Liver (tissue), 9 donors: ENCODE results near the gene TMEM245. TPM values are rescaled to one million over a fixed set of nuclear protein-coding genes. Genes with fewer than 3 reads are reported as not detected.
A peak's percentile ranks its signal among the peaks of the same experiment; 100 is the strongest.

Experiments used
- DNase-seq: peaks from one replicate; pipeline ENCODE4 v3.0.0-alpha.2; 2017; ENCODE audit warnings: low spot score
- H3K27ac ChIP-seq, 2 donors: one replicate each; pipeline ENCODE4 v1.7.0; 2013; ENCODE audit warnings: inconsistent platforms in 2 of 2, low read length in 2 of 2, control low read depth in 1 of 2, low read depth in 1 of 2, mild to moderate bottlenecking in 1 of 2
- H3K27me3 ChIP-seq, 4 donors: one replicate each; pipeline versions ENCODE4 v1.6.1 to v1.7.0; 2013; ENCODE audit warnings: low read length in 3 of 4, inconsistent platforms in 1 of 4, mild to moderate bottlenecking in 1 of 4, moderate library complexity in 1 of 4; ENCODE audit not compliant: control insufficient read depth in 4 of 4, insufficient read depth in 4 of 4
- H3K36me3 ChIP-seq, 4 donors: one replicate each; pipeline versions ENCODE4 v1.6.1 to v1.7.0; 2013; ENCODE audit warnings: low read length in 3 of 4, mild to moderate bottlenecking in 3 of 4, low read depth in 1 of 4, moderate library complexity in 1 of 4; ENCODE audit not compliant: control insufficient read depth in 4 of 4, insufficient read depth in 3 of 4
- H3K4me1 ChIP-seq, 4 donors: one replicate each; pipeline versions ENCODE4 v1.6.1 to v1.7.0; 2013; ENCODE audit warnings: low read length in 3 of 4, mild to moderate bottlenecking in 3 of 4, moderate library complexity in 1 of 4; ENCODE audit not compliant: control insufficient read depth in 4 of 4, insufficient read depth in 4 of 4
- H3K4me3 ChIP-seq, 3 donors: one replicate each; pipeline versions ENCODE4 v1.6.1 to v1.7.0; 2013; ENCODE audit warnings: low read length in 3 of 3, control low read depth in 1 of 3, low read depth in 1 of 3, mild to moderate bottlenecking in 1 of 3
- H3K9ac ChIP-seq, 2 donors: one replicate each; pipeline ENCODE4 v1.7.0; 2013; ENCODE audit warnings: low read length in 2 of 2, mild to moderate bottlenecking in 2 of 2, moderate library complexity in 2 of 2, control low read depth in 1 of 2, low read depth in 1 of 2
- H3K9me3 ChIP-seq, 4 donors: one replicate each; pipeline versions ENCODE4 v1.6.1 to v1.7.0; 2013; ENCODE audit warnings: low read length in 3 of 4; ENCODE audit not compliant: control insufficient read depth in 4 of 4
- ATF3 ChIP-seq: IDR thresholded peaks from 2 replicates; pipeline ENCODE4 v1.6.1; 2016; ENCODE audit warnings: antibody characterized with exemption
- CTCF ChIP-seq: fragments of 150-350 bp; IDR thresholded peaks from 2 replicates; pipeline ENCODE4 v1.5.1; 2017; ENCODE audit warnings: improper control_type of control experiment, low read depth, low read length; ENCODE audit not compliant: missing input control
- EGR1 ChIP-seq, 2 donors: IDR thresholded peaks; 2 replicates each; pipeline ENCODE4 v1.6.1; 2016 to 2018; ENCODE audit warnings: antibody characterized with exemption in 2 of 2, low read depth in 2 of 2
- FOXA1 ChIP-seq: IDR thresholded peaks from 2 replicates; pipeline ENCODE4 v1.6.1; 2016; ENCODE audit warnings: antibody characterized with exemption
- GABPA ChIP-seq, 2 donors: IDR thresholded peaks in 1 of 2; conservative IDR thresholded peaks in 1 of 2; 2 replicates each; pipeline ENCODE4 v1.6.1; 2016; ENCODE audit warnings: antibody characterized with exemption in 2 of 2, mild to moderate bottlenecking in 1 of 2, moderate library complexity in 1 of 2
- HNF4A ChIP-seq, 2 donors: conservative IDR thresholded peaks; 2 replicates each; pipeline ENCODE4 v1.6.1; 2016; ENCODE audit warnings: antibody characterized with exemption in 2 of 2, mild to moderate bottlenecking in 2 of 2
- HNF4G ChIP-seq: IDR thresholded peaks from 2 replicates; pipeline ENCODE4 v1.6.1; 2016; ENCODE audit warnings: antibody characterized with exemption
- JUND ChIP-seq, 2 donors: IDR thresholded peaks; 2 replicates each; pipeline ENCODE4 v1.6.1; 2016; ENCODE audit warnings: antibody characterized with exemption in 2 of 2
- MAX ChIP-seq: IDR thresholded peaks from 2 replicates; pipeline ENCODE4 v1.6.1; 2016; ENCODE audit warnings: antibody characterized with exemption
- NR2F2 ChIP-seq: IDR thresholded peaks from 2 replicates; pipeline ENCODE4 v1.6.1; 2016; ENCODE audit warnings: antibody characterized with exemption
- REST ChIP-seq: IDR thresholded peaks from 2 replicates; pipeline ENCODE4 v1.6.1; 2016; ENCODE audit warnings: antibody characterized with exemption, mild to moderate bottlenecking
- RXRA ChIP-seq, 2 donors: IDR thresholded peaks; 2 replicates each; pipeline ENCODE4 v1.6.1; 2017 to 2018; ENCODE audit warnings: antibody characterized with exemption in 2 of 2, mild to moderate bottlenecking in 1 of 2
- TAF1 ChIP-seq: conservative IDR thresholded peaks from 2 replicates; pipeline ENCODE4 v1.6.1; 2016; ENCODE audit warnings: antibody characterized with exemption, mild to moderate bottlenecking
- YY1 ChIP-seq: IDR thresholded peaks from 2 replicates; pipeline ENCODE4 v1.6.1; 2016; ENCODE audit warnings: antibody characterized with exemption, mild to moderate bottlenecking
- WGBS: extraction: QIAGEN DNeasy Blood & Tissue Kit; methylation state at CpG from one replicate; pipeline ENCODE4 v1.1.7; 2013; 5-methylcytosine and 5-hydroxymethylcytosine counted together
- polyA plus RNA-seq, 2 donors: library from polyadenylated mRNA; stranded (reverse) in 1 of 2; unstranded in 1 of 2; fragments of 200-250 nt in 1 of 2; fragments of >200 nt in 1 of 2; fragmentation: Nextera tagmentation in 1 of 2; extraction: Ambion mirVana in 1 of 2; gene quantifications; one replicate each; pipeline versions ENCODE4 v1.2.1 to v1.2.3, GENCODE V29; 2013 to 2015
- total RNA-seq, 2 donors: library from RNA; depleted of rRNA; stranded (reverse); fragments of >200 nt; gene quantifications; one replicate each; pipeline ENCODE4 v1.2.3, GENCODE V29; 2014
- donor health status: healthy.
- donor health status: healthy.
- donor health status: healthy.
- donor health status: healthy.
- donor health status: healthy.

The TMEM245 gene
- total and polyA plus RNA-seq, 4 donors, result 13.7 to 75.3 (median 31.2) TPM

GRCh38 chr9:109145051-109145450, 25.3 kb upstream of the TMEM245 start:
- DNase-seq, result no peak
- H3K9me3 ChIP-seq, result no peaks in the 10 kb centered on the region
- WGBS, result 82% methylated on average over 6 of the region's 6 CpGs
- no peaks in the 10 kb centered on the region for H3K4me1 ChIP-seq
- no peak for TF ChIP-seq HNF4G
- no peak overlapping the region for H3K4me3 ChIP-seq
- no peaks in the 10 kb centered on the region for H3K36me3 ChIP-seq
- no peak overlapping the region for H3K27ac ChIP-seq
- no peak overlapping the region for H3K9ac ChIP-seq
- no peaks in the 10 kb centered on the region for H3K27me3 ChIP-seq

- WGBS, result 84% methylated on average over 5 of the region's 5 CpGs
- H3K27me3 ChIP-seq, result no peaks in the 10 kb centered on the region
- no peak overlapping the region for H3K9ac ChIP-seq
- H3K4me1 ChIP-seq, result no peaks in the 10 kb centered on the region
- TF ChIP-seq GABPA (IDR thresholded peaks at IDR 0.05 in 1 of 2, conservative IDR thresholded peaks at IDR 0.05 in 1 of 2) (no peak), JUND (IDR thresholded peaks at IDR 0.05) (no peak), EGR1 (IDR thresholded peaks at IDR 0.05; ENCODE audit: low read depth in 2 of 2) (no peak), CTCF (peak; percentile 12), MAX (no peak), TAF1 (no peak), HNF4G (no peak), HNF4A (conservative IDR thresholded peaks at IDR 0.05) (no peak)
- no peak for DNase-seq
- no peak overlapping the region for H3K4me3 ChIP-seq
- H3K27ac ChIP-seq, result no peak overlapping the region
- no peaks in the 10 kb centered on the region for H3K9me3 ChIP-seq
- H3K36me3 ChIP-seq, result no peaks in the 10 kb centered on the region
These were observed 24.3 kb upstream of the TMEM245 start for GRCh38 chr9:109143881-109144562.

- Histone ChIP-seq H3K27me3 (no peaks in the 10 kb centered on the region), H3K9me3 (no peaks in the 10 kb centered on the region), H3K27ac (no peak overlapping the region), H3K4me1 (no peaks in the 10 kb centered on the region), H3K4me3 (no peak overlapping the region), H3K36me3 (no peaks in the 10 kb centered on the region), H3K9ac (no peak overlapping the region)
- TF ChIP-seq CTCF, result no peak
- TF ChIP-seq NR2F2, result no peak
- no peak for TF ChIP-seq REST
- TF ChIP-seq TAF1, result no peak
- no peak for TF ChIP-seq FOXA1
- no peak for TF ChIP-seq RXRA (IDR thresholded peaks at IDR 0.05)
- TF ChIP-seq YY1, result no peak
- no peak for TF ChIP-seq ATF3
- TF ChIP-seq JUND (IDR thresholded peaks at IDR 0.05), result no peak
- no peak for TF ChIP-seq MAX
- DNase-seq, result no peak
- WGBS, result 95% methylated on average over 5 of the region's 5 CpGs
These were observed 21.6 kb upstream of the TMEM245 start for GRCh38 chr9:109141375-109141774.
